Fibroblast of skin of left quadriceps (primary cell): ENCODE measurements around the gene KIFAP3.
"Not testable (repeated sequence)": the region's sequence is repeated elsewhere in the genome, so short reads cannot be mapped to it uniquely, and the experiment has no call there.

Experiments used
- DNase-seq, 2 experiments: peaks; one replicate each; pipeline ENCODE4 v3.0.0-alpha.2; 2013; ENCODE audit warnings: low read depth in 2 of 2

The KIFAP3 gene

GRCh38 chr1:170063109-170063826 lies 11.2 kb downstream of the KIFAP3 start:
- no peak for DNase-seq

GRCh38 chr1:170061676-170062075 lies 12.8 kb downstream of the KIFAP3 start:
- DNase-seq: not testable (repeated sequence)

GRCh38 chr1:170060015-170060520 lies 14.4 kb downstream of the KIFAP3 start:
- DNase-seq: not testable (repeated sequence)

GRCh38 chr1:170049176-170049800 lies 25.2 kb downstream of the KIFAP3 start:
- no peak for DNase-seq

GRCh38 chr1:170048515-170048914 lies 26.0 kb downstream of the KIFAP3 start:
- no peak for DNase-seq

GRCh38 chr1:170044187-170044586 lies 30.3 kb downstream of the KIFAP3 start:
- DNase-seq: no peak

GRCh38 chr1:170041423-170042192 lies 32.9 kb downstream of the KIFAP3 start:
- no peak for DNase-seq

- peak; percentile 53 to 60 for DNase-seq
These were observed 41.8 kb downstream of the KIFAP3 start for GRCh38 chr1:170032531-170033280.

GRCh38 chr1:170030212-170030611 lies 44.3 kb downstream of the KIFAP3 start:
- DNase-seq: no peak

- no peak for DNase-seq
These were observed 46.7 kb downstream of the KIFAP3 start for GRCh38 chr1:170027760-170028159.

- no peak for DNase-seq
These were observed 53.6 kb downstream of the KIFAP3 start for GRCh38 chr1:170020859-170021258.

GRCh38 chr1:170017478-170017877 lies 57.0 kb downstream of the KIFAP3 start:
- DNase-seq: no peak

GRCh38 chr1:170012920-170013319 lies 61.6 kb downstream of the KIFAP3 start:
- no peak for DNase-seq

- peak; percentile 51 to 52 for DNase-seq
These were observed 64.1 kb downstream of the KIFAP3 start for GRCh38 chr1:170010443-170010842.

- DNase-seq: no peak
These were observed 64.9 kb downstream of the KIFAP3 start for GRCh38 chr1:170009551-170009950.

GRCh38 chr1:170008745-170009144 lies 65.8 kb downstream of the KIFAP3 start:
- DNase-seq: not testable (repeated sequence)

- DNase-seq: not testable (repeated sequence)
These were observed 71.1 kb downstream of the KIFAP3 start for GRCh38 chr1:170003270-170003835.

- peak; percentile 18 to 21 for DNase-seq
These were observed 73.2 kb downstream of the KIFAP3 start for GRCh38 chr1:170001266-170001665.

- DNase-seq: no peak
These were observed 74.7 kb downstream of the KIFAP3 start for GRCh38 chr1:169999761-170000160.

GRCh38 chr1:169999331-169999741 lies 75.2 kb downstream of the KIFAP3 start:
- DNase-seq: peak; percentile 84 to 90

- DNase-seq: no peak
These were observed 78.5 kb downstream of the KIFAP3 start for GRCh38 chr1:169995993-169996392.
